AG09319 (cell line): ENCODE results near the gene NUDT14.

Experiments
- DNase-seq: peaks from one replicate; pipeline ENCODE4 v3.0.0-alpha.2; 2010; ENCODE audit warnings: low read depth; ENCODE audit errors: extremely low read depth
- TF ChIP-seq, protein P1 (sequence below): IDR thresholded peaks from 2 replicates; pipeline ENCODE4 v1.5.1; 2011; ENCODE audit warnings: low read depth, mild to moderate bottlenecking, inconsistent platforms, low read length, moderate library complexity

NUDT14 gene

DNA sequence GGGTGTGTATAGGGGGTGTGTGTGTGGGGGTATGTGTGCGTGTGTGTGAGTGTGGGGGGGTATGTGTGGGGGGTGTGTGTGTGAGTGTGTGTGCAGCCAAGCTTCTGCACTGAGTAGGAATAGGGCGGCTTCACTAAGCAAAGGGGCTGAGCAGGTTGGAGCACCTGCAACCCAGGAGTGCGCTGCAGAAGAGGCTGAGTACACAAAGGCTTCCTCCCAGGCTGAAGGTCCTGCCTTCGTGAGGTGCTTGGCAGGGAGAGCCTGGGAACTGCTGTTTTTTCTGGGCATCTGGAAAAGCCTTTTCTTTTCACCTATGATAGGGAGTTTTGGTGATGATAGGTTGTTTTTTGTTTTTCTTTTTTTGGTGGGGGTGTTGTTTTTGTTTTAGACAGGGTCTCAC is 6.0 kb upstream of the NUDT14 start:
- TF ChIP-seq, protein P1, sequence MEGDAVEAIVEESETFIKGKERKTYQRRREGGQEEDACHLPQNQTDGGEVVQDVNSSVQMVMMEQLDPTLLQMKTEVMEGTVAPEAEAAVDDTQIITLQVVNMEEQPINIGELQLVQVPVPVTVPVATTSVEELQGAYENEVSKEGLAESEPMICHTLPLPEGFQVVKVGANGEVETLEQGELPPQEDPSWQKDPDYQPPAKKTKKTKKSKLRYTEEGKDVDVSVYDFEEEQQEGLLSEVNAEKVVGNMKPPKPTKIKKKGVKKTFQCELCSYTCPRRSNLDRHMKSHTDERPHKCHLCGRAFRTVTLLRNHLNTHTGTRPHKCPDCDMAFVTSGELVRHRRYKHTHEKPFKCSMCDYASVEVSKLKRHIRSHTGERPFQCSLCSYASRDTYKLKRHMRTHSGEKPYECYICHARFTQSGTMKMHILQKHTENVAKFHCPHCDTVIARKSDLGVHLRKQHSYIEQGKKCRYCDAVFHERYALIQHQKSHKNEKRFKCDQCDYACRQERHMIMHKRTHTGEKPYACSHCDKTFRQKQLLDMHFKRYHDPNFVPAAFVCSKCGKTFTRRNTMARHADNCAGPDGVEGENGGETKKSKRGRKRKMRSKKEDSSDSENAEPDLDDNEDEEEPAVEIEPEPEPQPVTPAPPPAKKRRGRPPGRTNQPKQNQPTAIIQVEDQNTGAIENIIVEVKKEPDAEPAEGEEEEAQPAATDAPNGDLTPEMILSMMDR = no peak
- no peak for DNase-seq

DNA sequence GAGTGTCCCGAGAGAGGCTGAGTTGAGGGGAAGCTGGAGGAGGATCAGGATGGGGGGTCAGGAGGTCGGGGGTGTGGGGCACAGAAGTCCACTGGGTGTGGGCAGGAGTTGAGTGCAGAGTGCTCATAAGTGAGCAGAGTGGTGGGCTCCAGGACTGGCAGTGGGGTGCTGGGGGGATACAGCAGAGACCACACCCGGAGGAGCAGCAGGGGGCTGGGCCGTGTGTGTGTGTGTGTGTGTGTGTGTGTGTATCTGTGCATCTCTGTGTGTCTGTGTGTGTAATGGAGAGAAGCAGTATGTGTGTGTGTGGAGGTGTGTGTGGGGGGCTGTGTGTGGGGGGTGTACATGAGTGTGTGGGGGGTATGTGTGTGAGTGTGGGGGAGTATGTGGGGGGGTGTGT is 4.9 kb upstream of the NUDT14 start:
- no peak for DNase-seq
- TF ChIP-seq, protein P1 = no peak

DNA sequence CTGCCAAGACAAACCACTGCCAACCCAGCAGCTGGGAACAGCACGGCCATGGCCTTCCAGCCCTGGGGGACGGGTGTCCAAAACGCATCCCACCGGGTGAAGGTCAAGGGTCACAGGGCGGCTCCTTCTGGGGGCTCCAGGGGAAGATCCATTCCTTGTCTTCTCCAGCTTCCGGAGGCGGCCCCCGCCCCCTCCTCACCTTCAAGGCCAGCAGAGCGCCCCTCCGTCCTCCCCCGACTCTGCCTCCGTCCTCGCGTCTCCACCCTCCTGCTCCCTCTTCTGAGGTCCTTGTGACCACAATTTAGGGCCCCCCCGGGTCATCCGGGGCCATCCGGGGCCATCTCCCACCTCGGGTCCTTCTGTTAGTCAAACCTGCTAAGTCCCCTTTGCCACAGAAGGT is 3.9 kb upstream of the NUDT14 start:
- TF ChIP-seq, protein P1 = no peak
- DNase-seq = no peak

DNA sequence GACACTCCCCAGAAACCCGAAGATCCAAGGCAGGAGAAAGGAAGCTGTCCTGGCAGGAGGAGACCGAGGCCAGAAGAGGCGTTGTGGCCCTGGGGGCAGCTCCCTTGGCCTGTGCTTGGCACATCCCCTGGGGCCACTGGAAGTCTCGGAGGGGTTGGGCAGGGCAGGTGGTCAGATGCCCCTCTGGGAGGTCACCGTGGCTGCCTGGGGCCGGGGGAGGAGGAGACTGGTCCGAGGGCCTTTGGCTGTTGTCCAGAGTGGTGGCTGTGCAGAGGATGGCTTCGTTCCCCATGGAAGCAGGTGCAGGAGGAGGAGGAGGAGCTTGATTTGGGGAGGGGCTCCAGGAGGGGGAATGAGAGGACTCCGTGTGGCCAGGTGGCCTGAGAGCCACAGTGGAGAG is 3.3 kb upstream of the NUDT14 start:
- DNase-seq = no peak
- TF ChIP-seq, protein P1 = no peak

DNA sequence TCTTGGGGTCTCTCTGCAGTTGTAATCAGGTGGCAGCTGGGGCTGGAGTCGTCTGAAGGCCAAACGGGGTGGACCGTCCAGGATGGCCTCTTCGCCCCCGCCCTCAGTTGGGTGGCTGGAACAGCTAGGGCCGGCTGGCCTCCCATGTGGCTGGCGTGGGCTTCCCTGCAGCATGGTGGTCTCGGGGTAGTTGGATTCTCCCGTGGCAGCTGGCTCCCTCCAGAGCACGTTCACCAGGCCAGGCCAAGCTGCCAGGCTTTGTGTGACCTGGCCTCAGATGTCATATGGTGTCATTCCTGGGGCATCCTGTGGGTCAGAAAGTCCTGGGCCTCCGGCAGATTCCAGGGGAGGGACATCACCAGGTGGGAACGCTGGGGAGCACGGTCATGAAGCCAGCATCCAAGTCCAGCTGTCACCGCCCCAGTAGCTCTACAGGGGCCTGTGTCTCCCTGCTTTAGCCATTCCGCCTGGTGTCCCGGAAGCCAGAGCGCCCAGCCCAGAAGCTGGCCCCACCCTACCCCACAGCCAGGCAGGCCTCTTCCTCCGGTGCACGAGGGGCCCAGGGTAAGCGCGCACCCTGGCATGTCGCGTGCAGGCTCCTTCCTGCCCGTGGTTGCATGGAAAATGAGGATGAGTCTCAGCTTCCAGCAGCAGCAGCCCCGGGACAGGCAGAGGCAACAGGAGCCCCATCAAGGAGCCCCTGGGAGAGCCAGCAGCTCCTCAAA is 1.3 kb upstream of the NUDT14 start:
- DNase-seq = no peak
- TF ChIP-seq, protein P1 = no peak

DNA sequence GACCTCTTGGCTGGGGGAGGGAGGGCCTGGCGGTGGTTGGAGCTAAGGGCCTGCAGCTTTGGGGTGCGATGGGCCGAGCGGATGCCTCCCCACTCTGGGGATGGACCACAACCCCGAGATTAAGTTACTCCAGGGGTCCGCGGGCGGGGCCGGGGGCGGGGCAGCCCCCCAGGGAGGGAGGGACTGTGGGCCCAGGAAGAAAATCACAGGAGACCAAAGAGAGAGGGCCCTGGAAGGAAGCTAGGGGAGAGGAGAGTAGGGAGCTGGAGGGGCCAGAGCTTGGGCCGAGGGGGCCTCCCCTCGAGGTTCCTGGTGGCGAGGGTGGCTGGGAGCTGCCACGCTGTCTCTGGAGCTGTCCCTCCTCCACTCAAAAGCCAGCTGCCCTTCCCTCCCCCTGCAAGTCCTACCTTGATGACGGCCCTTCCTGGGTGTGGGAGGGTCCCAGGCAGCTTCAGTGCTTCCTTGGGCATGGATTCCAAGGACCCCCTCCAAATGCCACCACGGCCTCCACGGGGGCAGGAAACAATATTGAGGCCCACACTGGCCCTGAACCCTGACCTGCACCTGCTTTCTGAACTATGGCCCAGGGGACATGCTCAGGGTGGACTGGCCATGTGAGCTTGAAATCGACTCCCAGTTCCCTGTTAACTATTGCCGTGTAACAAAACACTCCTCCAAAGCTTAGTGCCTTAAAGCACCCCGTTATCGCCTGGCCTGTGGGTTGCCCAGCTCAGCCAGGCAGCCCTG is 610 bp upstream of the NUDT14 start:
- no peak for DNase-seq
- TF ChIP-seq, protein P1 = no peak

DNA sequence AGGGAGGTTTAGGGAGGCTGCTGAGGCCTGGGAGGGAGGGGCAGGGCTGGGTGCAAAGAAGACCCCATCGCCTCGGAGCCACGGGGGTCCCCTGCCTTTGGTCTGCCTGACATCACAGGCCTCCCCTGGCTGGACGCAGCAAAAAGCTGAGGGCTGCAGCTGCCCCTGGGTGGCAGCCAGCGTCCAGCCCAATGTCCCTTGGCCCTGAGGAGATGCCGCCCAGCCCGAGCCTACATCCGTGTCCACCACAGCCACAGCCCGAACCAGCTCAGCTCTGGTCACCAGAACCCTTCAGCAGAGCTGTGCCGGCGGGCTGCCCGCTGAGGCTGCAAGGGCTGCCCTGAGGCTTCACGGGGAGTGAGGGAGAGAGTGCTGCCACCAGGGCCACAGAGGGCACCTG is 1.9 kb downstream of the NUDT14 start:
- TF ChIP-seq, protein P1 = no peak

More for the DNA sequence above, 1.9 kb downstream of the NUDT14 start:
- DNase-seq = no peak
